Lower leg skin (tissue), 3 donors: Measurements from ENCODE around the gene MUL1.

Source experiments
- CTCF ChIP-seq, 3 donors: fragments of 450-650 bp; IDR thresholded peaks; one replicate each; pipeline ENCODE4 v1.5.1; 2016; ENCODE audit warnings: antibody characterized with exemption in 3 of 3, mild to moderate bottlenecking in 3 of 3, moderate library complexity in 2 of 3
- POLR2A ChIP-seq, 2 donors: fragments of 450-650 bp; IDR thresholded peaks; one replicate each; pipeline ENCODE4 v1.6.1; 2016 to 2017; ENCODE audit warnings: antibody characterized with exemption in 2 of 2, mild to moderate bottlenecking in 1 of 2, moderate library complexity in 1 of 2

- TF ChIP-seq CTCF (IDR thresholded peaks at IDR 0.05), result no peak
- no peak for TF ChIP-seq POLR2A (IDR thresholded peaks at IDR 0.05)
Observed at GRCh38 chr1:20551945-20552727, 44.2 kb upstream of the MUL1 start, which contains the start of gene FAM43B.
